ENCODE measurements around the gene OR2T2. TPM values are rescaled to one million over a fixed set of nuclear protein-coding genes. Genes with fewer than 3 reads are reported as not detected.
"Not testable (repeated sequence)": the region's sequence is repeated elsewhere in the genome, so short reads cannot be mapped to it uniquely, and the experiment has no call there.

The OR2T2 gene
- total RNA-seq, 1 donor from 2014 or later = not detected

DNA sequence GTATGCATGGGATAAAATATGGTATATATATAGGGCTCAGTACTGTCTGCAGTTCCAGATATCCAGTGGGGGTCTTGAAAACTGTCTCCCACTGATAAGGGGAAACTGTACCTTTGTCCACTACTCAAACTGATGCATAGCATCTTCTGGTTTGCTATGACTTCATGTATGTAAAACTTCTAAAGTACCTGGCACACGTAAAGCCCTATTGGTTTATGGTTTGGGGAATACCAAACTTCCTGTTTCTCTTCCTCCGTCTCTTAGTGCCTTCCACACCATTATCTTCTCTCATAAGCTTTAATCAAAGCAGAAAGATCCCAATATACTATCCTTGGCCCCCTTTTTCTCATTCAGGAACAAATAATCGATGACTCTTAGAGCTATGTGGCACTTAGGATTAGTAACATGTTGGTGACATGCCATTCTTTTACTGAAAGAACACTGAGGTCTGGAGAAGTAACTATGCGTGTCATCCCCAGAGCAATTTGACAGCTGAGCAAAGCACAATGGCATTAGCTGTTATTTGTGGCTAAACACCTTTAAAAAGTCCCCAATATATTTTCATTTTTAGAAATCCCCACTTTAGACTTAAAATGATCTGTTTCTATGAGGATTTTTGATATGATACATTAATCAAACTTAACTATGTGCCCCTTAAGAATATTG is 3.1 kb downstream of the OR2T2 start:
- DNase-seq (ENCODE audit: low read depth, low spot score); H3K4me3 Mint-ChIP-seq; H3K4me1 Mint-ChIP-seq; H3K27ac Mint-ChIP-seq (ENCODE audit: unreplicated experiment); H3K36me3 Mint-ChIP-seq (ENCODE audit: low read depth); H3K27me3 Mint-ChIP-seq (ENCODE audit: low read depth): not testable (repeated sequence)
- H3K9me3 Mint-ChIP-seq = peaks cover 11% of the 10 kb centered on the region

DNA sequence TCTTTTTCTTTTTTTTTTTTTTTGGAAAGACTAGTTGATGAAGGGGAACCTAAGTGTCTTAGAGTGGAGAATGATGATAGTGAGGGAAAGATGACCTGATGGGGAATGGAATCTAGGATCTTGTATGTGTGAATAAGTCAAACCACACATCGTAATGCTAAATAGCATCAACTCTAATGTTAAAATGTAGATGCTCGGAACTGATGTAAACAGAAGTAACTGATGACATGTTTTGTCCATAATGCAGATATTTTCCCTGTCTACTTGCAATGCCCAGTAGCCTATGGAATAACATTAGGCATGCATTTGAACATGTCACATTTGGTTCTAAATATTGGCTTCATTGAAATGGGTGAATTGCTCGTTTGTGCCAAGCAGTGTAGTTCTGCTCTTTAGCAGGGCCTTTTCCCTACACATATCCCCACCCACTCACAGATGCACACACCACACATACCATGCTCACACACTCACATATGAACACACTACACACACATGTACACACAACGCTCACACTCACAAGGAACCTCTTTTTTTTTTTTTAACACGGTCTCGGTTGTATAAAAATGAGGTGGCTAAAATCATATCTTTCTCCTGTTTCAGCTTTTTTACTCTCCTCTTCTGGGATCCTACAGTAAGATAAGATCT is 4.5 kb downstream of the OR2T2 start:
- H3K27ac Mint-ChIP-seq (ENCODE audit: unreplicated experiment); H3K27me3 Mint-ChIP-seq (ENCODE audit: low read depth); DNase-seq (ENCODE audit: low read depth, low spot score); H3K4me1 Mint-ChIP-seq; H3K9me3 Mint-ChIP-seq; H3K4me3 Mint-ChIP-seq; H3K36me3 Mint-ChIP-seq (ENCODE audit: low read depth): not testable (repeated sequence)

DNA sequence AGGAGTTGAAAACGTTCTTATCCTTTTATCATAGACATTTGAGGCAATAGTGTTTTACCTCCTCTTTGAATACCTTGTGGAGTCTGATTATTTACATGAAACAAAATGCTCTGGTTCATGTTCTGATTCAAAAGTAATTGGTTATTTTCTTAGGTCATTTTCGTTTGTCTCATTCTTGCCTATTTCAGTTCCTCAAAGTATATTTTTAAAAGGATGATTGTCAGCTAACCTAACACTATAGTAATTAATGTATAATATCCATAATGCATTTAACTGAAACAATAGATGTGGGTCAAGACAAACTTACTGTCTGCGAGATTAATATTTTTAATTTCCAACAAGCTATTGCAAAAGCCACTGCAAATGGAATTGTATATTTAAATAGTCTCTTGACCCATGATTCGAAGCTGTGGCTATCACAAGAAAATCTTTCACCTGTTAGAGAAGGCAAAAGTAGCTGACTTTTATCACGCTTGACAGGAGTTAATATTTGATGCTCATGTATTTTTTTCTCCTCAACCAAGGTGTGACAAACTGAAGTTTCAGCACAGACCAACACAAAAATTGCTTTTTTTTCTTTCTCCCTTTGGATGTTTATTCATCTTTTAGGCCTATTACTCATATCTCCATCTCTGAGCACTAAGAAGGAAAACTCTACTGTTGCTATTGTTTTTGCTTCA is 5.2 kb downstream of the OR2T2 start:
- H3K27me3 Mint-ChIP-seq (ENCODE audit: low read depth); H3K27ac Mint-ChIP-seq (ENCODE audit: unreplicated experiment); H3K4me1 Mint-ChIP-seq; H3K36me3 Mint-ChIP-seq (ENCODE audit: low read depth); DNase-seq (ENCODE audit: low read depth, low spot score); H3K9me3 Mint-ChIP-seq; H3K4me3 Mint-ChIP-seq: not testable (repeated sequence)

DNA sequence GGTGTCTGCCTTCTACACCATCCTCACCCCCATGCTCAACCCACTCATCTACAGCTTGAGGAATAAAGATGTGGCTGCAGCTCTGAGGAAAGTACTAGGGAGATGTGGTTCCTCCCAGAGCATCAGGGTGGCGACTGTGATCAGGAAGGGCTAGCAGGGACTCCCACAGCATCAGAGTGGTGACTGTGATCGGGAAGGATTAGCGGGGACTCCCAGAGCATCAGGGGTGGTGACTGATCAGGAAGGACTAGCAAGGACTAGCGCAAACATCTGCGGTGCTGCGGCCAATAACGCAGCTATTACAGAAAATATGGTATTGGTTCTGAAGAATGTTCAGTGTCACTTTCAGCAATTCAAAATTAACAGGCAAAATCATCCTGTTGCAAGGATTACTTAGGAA is 8.2 kb downstream of the OR2T2 start:
- DNase-seq (ENCODE audit: low read depth, low spot score); H3K4me1 Mint-ChIP-seq; H3K27ac Mint-ChIP-seq (ENCODE audit: unreplicated experiment); H3K36me3 Mint-ChIP-seq (ENCODE audit: low read depth); H3K27me3 Mint-ChIP-seq (ENCODE audit: low read depth); H3K9me3 Mint-ChIP-seq; H3K4me3 Mint-ChIP-seq: not testable (repeated sequence)

DNA sequence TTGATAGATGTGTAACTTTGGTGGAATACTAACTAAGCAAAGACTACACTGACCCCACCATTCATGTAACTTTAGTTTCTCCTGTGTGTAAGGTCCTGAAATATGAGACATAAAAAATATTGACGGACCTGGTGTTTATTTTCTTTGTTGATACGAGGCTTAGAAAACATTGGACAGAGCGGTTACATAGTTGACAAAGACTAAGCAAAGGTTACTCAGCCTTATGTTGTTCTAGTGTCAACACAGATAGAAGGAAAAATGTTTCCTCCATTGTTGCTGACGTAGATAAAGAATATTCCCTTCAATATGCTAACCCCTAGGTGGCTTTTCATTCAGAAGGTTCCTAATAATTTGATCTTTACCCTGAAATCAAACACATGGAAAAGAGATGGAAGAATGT is 9.6 kb downstream of the OR2T2 start:
- not testable (repeated sequence) for H3K4me3 Mint-ChIP-seq; DNase-seq (ENCODE audit: low read depth, low spot score); H3K27ac Mint-ChIP-seq (ENCODE audit: unreplicated experiment); H3K27me3 Mint-ChIP-seq (ENCODE audit: low read depth); H3K4me1 Mint-ChIP-seq; H3K9me3 Mint-ChIP-seq; H3K36me3 Mint-ChIP-seq (ENCODE audit: low read depth)

DNA sequence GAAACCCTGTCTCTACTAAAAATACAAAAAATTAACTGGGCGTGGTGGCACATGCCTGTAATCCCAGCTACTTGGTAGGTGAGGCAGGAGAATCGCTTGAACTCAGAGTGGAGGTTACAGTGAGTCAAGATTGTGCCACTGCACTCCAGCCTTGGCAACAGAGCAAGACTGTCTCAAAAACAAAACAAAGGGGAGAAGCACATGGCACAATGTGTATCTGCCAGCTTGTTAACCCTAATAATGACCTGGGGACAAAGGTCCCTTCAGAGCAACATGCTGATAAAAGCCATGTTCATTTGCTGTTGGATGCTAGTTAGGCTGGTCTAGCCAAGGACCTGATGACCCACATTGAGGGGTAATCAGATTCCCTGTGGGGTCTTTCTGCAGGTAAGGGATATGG is 11.2 kb downstream of the OR2T2 start:
- not testable (repeated sequence) for H3K27me3 Mint-ChIP-seq (ENCODE audit: low read depth); H3K4me1 Mint-ChIP-seq; DNase-seq (ENCODE audit: low read depth, low spot score); H3K27ac Mint-ChIP-seq (ENCODE audit: unreplicated experiment); H3K36me3 Mint-ChIP-seq (ENCODE audit: low read depth); H3K9me3 Mint-ChIP-seq; H3K4me3 Mint-ChIP-seq

DNA sequence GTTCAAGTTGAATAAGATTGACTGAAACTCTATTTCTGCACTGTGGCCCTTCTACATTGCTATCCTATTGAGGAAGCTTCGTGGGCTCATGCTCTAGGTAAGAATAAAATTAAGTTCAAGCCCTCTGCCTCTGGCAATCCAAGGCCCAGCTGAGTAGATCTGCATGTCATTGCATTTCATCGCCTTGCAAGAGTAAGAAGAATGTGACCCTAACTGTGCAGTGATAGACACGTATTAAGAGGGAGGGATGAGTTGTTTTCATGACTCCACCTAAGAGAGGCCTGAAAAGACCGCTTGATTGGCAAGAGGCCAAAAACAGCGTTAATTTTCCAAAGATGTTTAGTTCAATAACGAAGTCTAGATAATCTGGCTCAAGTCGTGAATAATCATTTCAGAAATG is 13.7 kb downstream of the OR2T2 start:
- not testable (repeated sequence) for H3K27me3 Mint-ChIP-seq (ENCODE audit: low read depth); H3K36me3 Mint-ChIP-seq (ENCODE audit: low read depth); DNase-seq (ENCODE audit: low read depth, low spot score); H3K27ac Mint-ChIP-seq (ENCODE audit: unreplicated experiment); H3K4me1 Mint-ChIP-seq; H3K9me3 Mint-ChIP-seq; H3K4me3 Mint-ChIP-seq

DNA sequence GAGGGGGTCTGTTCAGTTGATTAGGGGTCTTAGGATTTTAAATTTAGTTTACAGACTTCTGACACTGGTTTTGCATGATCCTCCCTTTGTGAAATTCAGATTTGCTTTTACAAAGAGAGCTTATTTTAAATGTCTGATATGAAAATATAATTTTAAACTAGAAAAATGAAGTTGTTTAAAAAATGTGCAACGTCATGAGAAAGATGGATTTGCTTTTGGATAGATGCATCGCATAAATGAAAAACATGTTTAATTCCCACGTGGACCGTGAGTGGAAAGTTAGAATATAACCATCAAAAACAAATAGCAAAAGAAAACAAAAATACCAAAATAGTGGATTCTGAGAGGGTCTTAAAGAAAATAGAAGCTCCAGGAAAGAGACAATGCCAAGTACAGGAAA is 25.7 kb downstream of the OR2T2 start:
- no peak overlapping the region for H3K4me3 Mint-ChIP-seq
- TF ChIP-seq, protein P1, sequence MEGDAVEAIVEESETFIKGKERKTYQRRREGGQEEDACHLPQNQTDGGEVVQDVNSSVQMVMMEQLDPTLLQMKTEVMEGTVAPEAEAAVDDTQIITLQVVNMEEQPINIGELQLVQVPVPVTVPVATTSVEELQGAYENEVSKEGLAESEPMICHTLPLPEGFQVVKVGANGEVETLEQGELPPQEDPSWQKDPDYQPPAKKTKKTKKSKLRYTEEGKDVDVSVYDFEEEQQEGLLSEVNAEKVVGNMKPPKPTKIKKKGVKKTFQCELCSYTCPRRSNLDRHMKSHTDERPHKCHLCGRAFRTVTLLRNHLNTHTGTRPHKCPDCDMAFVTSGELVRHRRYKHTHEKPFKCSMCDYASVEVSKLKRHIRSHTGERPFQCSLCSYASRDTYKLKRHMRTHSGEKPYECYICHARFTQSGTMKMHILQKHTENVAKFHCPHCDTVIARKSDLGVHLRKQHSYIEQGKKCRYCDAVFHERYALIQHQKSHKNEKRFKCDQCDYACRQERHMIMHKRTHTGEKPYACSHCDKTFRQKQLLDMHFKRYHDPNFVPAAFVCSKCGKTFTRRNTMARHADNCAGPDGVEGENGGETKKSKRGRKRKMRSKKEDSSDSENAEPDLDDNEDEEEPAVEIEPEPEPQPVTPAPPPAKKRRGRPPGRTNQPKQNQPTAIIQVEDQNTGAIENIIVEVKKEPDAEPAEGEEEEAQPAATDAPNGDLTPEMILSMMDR (conservative IDR thresholded peaks at IDR 0.05) = no peak
- H3K9me3 Mint-ChIP-seq = peaks cover 12% of the 10 kb centered on the region
- H3K4me1 Mint-ChIP-seq = no peaks in the 10 kb centered on the region
- no peak overlapping the region for H3K27ac Mint-ChIP-seq (ENCODE audit: unreplicated experiment)
- H3K27me3 Mint-ChIP-seq (ENCODE audit: low read depth) = no peaks in the 10 kb centered on the region
- H3K36me3 Mint-ChIP-seq (ENCODE audit: low read depth) = peaks cover 2% of the 10 kb centered on the region
- DNase-seq (ENCODE audit: low read depth, low spot score) = no peak

DNA sequence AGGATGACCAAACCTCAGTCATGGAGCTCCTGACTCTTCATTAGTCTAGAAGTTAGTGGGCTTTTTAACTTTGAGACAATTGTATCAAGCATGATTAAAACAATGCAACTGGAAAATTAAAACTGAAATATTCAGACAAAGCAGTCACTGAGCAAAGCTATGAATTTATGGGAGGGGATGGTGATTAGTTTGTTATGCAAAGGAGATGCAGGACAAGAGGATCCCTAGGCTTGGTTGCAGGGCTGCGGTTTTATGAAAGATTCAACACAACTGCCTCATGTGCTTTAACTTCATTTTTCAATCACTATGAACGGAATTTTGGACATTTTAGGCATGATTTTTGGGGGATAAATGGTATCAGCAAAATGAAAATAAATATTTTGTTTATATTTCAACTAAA is 26.7 kb downstream of the OR2T2 start:
- H3K4me1 Mint-ChIP-seq; H3K9me3 Mint-ChIP-seq; DNase-seq (ENCODE audit: low read depth, low spot score); H3K36me3 Mint-ChIP-seq (ENCODE audit: low read depth); H3K27me3 Mint-ChIP-seq (ENCODE audit: low read depth); H3K27ac Mint-ChIP-seq (ENCODE audit: unreplicated experiment); H3K4me3 Mint-ChIP-seq: not testable (repeated sequence)

DNA sequence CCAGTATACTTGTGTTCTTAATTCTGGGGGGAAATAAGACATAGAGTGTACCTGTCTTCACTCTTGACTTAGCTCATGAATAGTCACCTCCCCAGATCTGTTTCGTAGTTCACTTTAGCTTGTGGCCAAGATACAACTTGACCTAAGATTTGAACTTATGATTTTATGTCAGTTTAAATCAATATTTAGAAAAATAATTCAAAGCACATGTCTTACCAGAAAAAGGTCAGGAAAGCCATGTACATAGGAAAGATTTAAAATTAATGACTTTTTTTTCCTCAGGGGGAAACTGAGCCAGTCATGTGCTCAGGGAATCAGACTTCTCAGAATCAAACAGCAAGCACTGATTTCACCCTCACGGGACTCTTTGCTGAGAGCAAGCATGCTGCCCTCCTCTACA is 27.6 kb downstream of the OR2T2 start, which contains the start of gene OR2T3:
Gene OR2T3 (plus strand): TSS at position 301 of the 400 bp plus-strand sequence. CDS start 0 bp downstream, at position 301.
- H3K27ac Mint-ChIP-seq (ENCODE audit: unreplicated experiment); H3K27me3 Mint-ChIP-seq (ENCODE audit: low read depth); H3K4me3 Mint-ChIP-seq; H3K4me1 Mint-ChIP-seq; H3K36me3 Mint-ChIP-seq (ENCODE audit: low read depth); DNase-seq (ENCODE audit: low read depth, low spot score); H3K9me3 Mint-ChIP-seq: not testable (repeated sequence)

DNA sequence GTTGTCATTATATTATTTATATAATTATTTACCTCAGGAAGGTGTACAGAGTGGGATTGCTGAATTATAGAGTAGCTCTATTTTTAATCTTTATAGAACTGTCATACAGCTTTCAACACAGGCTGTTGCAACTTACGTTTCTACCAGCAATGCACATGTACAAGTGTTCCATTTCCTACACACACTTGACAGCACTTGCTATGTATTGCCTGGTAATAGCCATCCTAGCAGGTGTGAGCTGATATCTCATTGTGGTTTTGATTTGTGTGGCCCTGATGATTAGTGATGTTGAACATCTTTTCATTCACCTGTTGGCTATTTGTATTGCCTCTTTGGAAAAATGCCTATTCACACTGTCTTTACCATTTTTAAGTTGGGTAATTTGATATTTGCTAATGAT is 30.2 kb downstream of the OR2T2 start:
- not testable (repeated sequence) for DNase-seq (ENCODE audit: low read depth, low spot score); H3K9me3 Mint-ChIP-seq; H3K27ac Mint-ChIP-seq (ENCODE audit: unreplicated experiment); H3K27me3 Mint-ChIP-seq (ENCODE audit: low read depth); H3K4me1 Mint-ChIP-seq; H3K36me3 Mint-ChIP-seq (ENCODE audit: low read depth); H3K4me3 Mint-ChIP-seq

DNA sequence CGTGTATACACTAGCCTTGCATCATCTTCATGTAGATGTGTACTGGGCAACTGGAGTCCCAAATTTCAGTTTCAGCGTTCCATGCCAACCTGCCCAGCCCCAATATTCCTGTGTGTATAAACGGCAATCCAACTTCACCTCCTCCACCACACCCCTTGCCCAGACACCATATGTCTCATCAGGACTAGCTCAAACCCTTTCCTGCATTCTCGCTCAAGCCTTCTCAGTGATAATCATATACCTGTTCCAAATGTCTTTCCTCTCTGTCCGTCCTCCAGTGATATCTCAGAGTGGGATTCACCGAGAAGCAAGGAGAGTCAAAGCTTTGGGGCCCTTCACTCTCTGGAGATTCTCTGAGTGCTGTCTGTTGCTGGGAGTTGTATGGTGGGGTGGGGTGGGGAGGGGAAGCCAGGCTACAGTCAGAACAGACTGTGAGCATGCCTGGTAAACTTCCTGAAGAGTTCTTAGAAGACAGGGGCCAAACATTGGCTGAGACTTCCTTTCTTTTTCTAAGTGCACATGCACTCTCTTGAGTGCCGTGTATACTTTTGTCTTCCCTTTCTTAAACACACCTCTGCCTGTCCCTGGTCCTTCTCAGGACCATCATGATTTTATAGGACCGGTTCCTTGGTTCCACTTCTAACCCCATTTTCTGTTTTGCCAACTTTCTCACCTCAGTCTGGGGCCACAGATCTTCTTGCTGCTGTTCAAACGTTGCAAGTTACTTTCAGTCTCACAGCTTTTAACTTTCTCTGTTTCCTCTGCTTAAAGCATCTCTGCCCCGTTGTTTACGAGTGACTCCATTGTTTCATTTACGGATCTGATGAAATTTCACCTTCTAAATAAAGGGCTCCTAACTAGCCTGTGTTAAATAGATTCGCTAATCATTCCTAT is 36.5 kb downstream of the OR2T2 start:
- H3K36me3 Mint-ChIP-seq (ENCODE audit: low read depth); H3K27me3 Mint-ChIP-seq (ENCODE audit: low read depth); H3K27ac Mint-ChIP-seq (ENCODE audit: unreplicated experiment); H3K9me3 Mint-ChIP-seq; H3K4me1 Mint-ChIP-seq; H3K4me3 Mint-ChIP-seq; DNase-seq (ENCODE audit: low read depth, low spot score): not testable (repeated sequence)

All from neural crest cell (in vitro differentiated cells).